ENCODE data around the gene LYRM4.

- TF ChIP-seq CTCF (IDR thresholded peaks at IDR 0.05) = no peak
- no peak for TF ChIP-seq POLR2A (IDR thresholded peaks at IDR 0.05)
Measured at GRCh38 chr6:5282191-5282623, 21.5 kb upstream of the LYRM4 start.

All from esophagus squamous epithelium (tissue), 4 donors.